GM19463 (cell line): ENCODE results near the gene KIAA1210.
A peak's percentile ranks its signal among the peaks of the same experiment; 100 is the strongest.

Source experiments
- ATAC-seq: cut with Tn5 transposase; IDR thresholded peaks from one replicate; pipeline ENCODE4 v1.9.1; 2021; ENCODE audit warnings: mild to moderate bottlenecking, moderate library complexity; ENCODE audit not compliant: unreplicated experiment

KIAA1210 gene

DNA sequence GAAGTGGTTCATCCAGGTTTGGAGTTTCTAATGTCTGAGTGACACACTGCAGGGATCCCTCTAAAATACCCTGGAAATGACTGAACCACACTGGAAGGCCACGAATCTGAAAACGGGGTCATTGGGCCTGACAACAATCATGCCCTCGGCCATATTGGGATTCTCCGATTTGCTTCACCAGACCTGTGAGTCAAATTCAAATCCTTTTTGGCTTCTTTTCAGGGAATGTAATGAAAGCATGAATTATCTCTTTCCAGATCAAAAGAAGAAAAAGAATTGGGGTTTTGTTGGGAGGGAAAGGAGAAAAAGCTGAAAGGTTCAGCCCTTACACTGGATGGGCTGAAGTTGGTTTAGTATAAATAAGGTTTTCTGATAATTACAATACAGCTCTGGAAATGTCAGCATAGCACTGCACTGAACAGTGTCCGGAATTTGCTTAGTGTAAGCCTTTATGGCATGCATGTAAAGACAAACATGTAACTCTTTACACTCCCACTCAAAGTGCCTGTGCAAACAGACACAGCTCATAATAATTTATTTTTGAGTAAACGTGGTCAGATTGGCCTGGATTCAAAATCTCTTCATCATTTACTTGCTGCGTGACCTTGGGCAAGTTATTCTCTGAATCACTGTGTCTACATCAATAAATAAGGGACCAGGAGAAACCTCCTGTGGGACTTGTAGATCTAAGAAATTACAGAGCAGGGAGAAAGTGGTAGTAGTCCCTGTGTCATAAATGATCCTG, 33.4 kb downstream of the KIAA1210 start:
- no peak for ATAC-seq

DNA sequence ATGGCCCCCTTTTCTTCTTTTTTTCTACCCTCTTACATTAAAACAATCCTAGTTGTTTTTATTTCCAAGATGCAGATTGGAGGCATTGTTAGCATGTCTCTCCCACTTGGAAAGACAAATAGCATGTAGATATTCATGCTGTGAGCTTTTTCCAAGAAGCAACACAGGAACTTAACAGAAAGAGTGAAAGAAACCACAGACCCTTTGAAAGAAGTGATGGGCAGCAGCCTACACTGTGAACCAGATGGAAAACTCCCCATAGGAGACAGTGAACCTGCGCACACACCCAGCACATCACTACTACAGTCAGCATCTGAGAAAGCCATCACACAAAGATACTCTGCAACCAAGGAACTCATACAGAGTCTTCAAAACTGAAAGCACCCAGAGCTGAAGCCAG, 37.0 kb downstream of the KIAA1210 start:
- ATAC-seq: no peak

DNA sequence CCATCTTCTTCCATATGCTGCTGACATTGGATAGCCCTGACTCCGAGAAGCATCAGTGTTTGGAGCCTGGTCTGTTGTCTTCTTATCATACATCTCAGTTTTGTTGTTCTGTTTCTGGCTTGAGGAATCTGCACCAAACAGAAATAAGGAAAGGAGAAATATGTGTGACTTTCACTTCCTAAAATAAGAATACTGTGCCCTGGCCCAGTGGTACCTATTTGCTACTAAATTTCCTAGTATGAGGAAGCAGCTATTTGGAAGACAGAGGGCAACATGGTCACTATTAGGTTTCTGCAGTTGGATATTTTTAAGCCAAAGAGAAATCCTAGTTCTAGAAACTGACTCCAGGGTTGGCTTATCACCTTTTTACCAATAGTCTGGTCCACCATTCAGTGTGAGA, 38.0 kb downstream of the KIAA1210 start:
- ATAC-seq: no peak

GRCh38 chrX:119087121-119087520, 40.5 kb downstream of the KIAA1210 start:
- no peak for ATAC-seq

GRCh38 chrX:119084766-119085165, 42.8 kb downstream of the KIAA1210 start:
- no peak for ATAC-seq

DNA sequence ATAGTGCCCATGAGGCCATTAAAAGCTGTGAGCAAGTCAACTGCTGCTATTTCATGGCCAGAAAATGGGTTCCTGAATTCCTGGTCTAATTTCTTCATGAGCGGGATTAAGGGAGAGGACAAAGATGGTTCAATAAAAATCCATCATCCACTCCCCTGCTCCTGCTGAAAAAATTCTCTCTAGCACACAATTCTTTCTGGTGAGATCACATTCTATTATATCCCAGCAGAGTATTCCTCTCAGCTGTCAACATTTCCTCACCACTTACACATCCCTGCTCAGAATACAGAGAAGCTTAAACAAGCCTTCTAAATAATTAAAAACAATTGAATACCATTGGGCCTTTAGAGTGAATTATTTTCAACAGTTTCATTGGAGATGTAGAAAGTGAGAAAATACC, 45.3 kb downstream of the KIAA1210 start:
- no peak for ATAC-seq

DNA sequence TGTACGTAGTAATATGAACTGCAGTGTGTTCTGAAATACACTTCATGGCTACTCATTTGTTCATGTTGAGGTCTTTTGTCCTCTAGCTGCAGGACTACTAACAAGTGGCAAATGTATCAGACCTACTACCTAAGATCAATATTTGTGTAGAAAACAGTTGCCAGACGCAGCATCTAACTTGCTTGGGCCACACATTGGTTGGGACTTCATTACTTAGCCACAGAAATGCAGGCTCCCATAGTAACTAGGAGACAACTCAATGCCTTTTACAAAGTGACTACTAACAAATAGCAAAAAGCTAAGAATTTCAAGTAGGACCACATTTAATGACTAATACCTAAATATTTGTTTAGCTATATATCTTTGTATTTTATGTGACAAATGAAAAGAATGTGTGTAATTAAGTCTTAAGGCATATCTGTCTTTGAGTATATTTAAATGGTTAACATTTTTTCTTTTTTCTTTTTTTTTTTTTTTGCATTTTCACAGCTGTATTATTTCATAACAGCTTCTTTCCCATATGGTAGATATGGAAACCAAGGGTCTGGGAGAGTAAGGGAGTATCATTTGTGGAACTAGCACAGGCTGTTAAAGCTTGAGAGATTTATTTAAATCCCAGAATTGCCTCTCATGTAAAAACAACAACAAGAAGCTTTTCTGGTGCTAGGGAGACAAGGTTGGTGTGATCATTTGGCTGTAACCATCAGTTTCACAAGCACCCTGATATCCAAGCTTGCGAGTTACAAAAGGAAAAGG, 52.2 kb downstream of the KIAA1210 start:
- no peak for ATAC-seq

DNA sequence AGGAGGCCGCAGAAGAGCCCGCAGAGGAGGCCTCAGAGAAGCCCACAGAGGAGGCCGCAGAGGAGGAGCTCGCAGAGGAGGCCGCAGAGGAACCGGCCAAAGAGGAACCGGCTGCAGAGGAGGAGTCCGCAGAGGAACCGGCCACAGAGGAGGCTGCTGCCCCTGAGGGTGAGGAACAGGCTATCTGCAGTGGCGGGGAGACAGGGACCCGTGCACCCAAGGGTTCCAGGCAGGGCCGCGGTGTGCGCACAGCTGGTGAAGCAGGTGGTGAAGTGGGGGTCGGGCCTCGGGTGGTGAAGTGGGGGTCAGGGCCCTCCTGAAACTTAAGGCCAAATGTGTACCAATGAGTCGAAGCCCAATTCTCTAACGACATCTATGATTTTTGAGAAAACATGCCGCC, 53.7 kb downstream of the KIAA1210 start:
- no peak for ATAC-seq

GRCh38 chrX:119073200-119073905, 54.3 kb downstream of the KIAA1210 start:
- ATAC-seq: no peak

DNA sequence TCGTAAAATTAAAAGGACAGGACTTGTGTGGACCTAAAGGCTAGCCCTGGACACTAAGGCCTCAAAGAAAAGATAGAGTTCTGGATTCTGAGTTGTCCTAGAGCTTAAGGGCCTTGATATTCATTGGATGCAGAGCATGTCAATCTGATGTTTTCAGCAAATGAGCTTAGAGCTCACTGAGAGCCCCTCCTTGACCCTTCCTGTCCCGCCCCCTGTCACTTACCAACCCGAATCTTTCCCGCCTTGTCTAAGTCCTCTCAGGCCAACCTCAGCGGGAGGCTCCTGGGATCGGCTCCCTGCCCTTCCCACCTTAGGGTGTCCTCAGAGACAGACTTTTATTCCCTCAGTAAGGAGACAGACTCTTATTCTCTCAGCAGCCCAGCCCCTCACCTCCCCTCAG, 54.9 kb downstream of the KIAA1210 start, which contains the start of gene CT47C1:
Gene CT47C1, plus strand, starts transcription at position 250 of the 400 bp plus-strand sequence. CDS start 233 bp downstream, outside the sequence.
- no peak for ATAC-seq

- peak; percentile 70 for ATAC-seq
Measured at GRCh38 chrX:119071381-119071780, 56.2 kb downstream of the KIAA1210 start.

- no peak for ATAC-seq
Measured at GRCh38 chrX:119069762-119070161, 57.9 kb downstream of the KIAA1210 start.

- no peak for ATAC-seq
Measured at GRCh38 chrX:119069128-119069527, 58.5 kb downstream of the KIAA1210 start.

GRCh38 chrX:119067023-119067739, 60.4 kb downstream of the KIAA1210 start:
- peak; percentile 51 for ATAC-seq

- no peak for ATAC-seq
Measured at GRCh38 chrX:119063428-119063827, 64.2 kb downstream of the KIAA1210 start.

GRCh38 chrX:119062750-119063374, 64.8 kb downstream of the KIAA1210 start:
- ATAC-seq: no peak

GRCh38 chrX:119055687-119056086, 71.9 kb downstream of the KIAA1210 start:
- ATAC-seq: no peak

DNA sequence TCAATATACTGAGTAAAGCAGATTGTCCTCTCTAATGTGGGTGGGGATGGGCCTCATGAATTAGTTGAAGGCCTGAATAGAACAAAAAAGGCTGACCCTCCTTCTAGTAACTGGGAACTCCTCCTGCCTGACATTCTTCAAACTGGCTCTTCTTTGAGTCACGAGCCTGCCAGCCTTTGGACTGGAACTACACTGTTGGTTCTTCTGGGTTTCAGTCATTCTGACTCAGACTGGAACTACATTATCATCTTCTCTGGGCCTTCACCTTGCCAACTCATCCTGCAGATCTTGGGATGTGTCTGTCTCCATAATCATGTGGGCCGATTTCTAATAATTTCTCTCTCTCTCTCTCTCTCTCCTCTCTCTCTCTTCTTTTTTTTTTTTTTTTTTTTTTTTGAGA, 81.7 kb downstream of the KIAA1210 start:
- no peak for ATAC-seq

- ATAC-seq: no peak
Measured at GRCh38 chrX:119042996-119043395, 84.6 kb downstream of the KIAA1210 start.

- no peak for ATAC-seq
Measured at GRCh38 chrX:119042040-119042439, 85.6 kb downstream of the KIAA1210 start.
